ENCODE measurements around the gene KNOP1.

GRCh38 chr16:19715566-19715965 is 2.5 kb downstream of the KNOP1 start:
- no peak for TF ChIP-seq ARNT (IDR thresholded peaks at IDR 0.05)
- no peak for TF ChIP-seq CTBP1 (IDR thresholded peaks at IDR 0.05; ENCODE audit: borderline replicate concordance)
- no peak for TF ChIP-seq LEF1 (IDR thresholded peaks at IDR 0.05; ENCODE audit: borderline replicate concordance)
- TF ChIP-seq PKNOX1 (IDR thresholded peaks at IDR 0.05) = no peak
- TF ChIP-seq FOXM1 (IDR thresholded peaks at IDR 0.05; ENCODE audit: borderline replicate concordance) = no peak
- no peak for TF ChIP-seq ELF4 (IDR thresholded peaks at IDR 0.05)
- no peak for TF ChIP-seq BHLHE40 (IDR thresholded peaks at IDR 0.05; ENCODE audit: borderline replicate concordance)
- no peak for TF ChIP-seq SUZ12 (IDR thresholded peaks at IDR 0.05)
- no peak for TF ChIP-seq SP1 (IDR thresholded peaks at IDR 0.05)
- TF ChIP-seq L3MBTL2 (conservative IDR thresholded peaks at IDR 0.05) = no peak
- no peak for TF ChIP-seq TARDBP (IDR thresholded peaks at IDR 0.05)
- TF ChIP-seq NFRKB (IDR thresholded peaks at IDR 0.05) = no peak
